Effector CD8-positive, alpha-beta T cell (primary cell): Measurements from ENCODE around the gene CHN1.

Experiments used
- DNase-seq: peaks from one replicate; lab custom pipeline; 2025; lab: John Stamatoyannopoulos, UW

The CHN1 gene

DNA sequence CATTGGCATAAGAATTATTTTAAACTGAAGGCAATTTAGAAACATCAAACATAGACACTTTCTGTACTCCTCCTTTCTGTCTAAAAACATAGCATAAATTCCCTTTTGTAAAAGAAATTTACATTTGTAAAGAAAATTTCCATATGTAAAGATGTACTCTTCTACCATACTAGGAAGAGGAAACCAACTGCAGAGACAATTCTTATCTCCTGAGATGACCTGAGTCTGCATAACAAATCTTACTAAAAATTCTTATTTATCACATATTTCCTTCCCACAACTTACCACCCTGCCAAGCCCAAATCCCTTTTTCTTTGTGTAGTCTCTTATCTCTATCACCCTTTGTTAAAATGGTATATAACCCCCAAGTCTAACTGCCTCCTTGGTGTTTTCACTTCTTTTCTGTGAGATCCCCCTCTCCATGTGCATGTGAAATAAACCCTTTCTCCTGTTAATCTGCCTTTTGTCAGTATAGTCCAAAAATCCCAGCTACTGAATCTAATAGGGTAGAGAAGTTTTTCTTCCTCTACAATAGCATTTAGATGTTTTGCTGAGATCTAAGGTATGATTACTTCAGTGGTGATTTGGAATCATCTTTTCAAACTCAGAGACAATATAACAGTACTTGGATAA, 81.0 kb downstream of the CHN1 start:
- no peak for DNase-seq

DNA sequence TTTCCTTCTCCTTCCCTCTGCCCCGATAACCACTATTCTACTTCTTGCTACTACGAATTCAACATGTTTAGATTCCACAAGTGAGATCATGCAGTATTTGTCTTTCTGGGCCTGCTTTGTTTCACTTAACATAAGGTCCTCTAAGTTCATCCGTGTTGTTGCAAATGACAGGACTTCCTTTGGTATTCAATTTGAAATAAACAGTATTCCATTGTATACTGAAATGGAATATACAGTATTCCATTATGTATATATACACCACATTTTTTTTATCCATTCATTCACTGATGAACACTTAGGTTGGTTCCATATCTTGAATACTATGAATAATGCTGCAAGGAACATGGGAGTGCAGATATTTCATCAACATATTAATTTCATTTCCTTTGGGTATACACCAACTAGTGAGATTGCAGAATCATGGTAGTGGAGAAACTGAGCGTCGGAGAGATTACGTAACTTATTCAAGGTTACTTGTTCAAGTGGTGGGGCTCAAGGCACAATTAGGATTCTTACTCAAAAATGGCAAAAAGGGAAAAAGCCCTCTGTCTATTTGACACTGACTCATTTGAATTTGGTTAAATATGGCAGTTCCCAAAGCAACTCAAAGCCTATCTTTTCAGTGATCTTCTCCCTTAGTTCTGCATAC, 85.1 kb downstream of the CHN1 start:
- DNase-seq = no peak

DNA sequence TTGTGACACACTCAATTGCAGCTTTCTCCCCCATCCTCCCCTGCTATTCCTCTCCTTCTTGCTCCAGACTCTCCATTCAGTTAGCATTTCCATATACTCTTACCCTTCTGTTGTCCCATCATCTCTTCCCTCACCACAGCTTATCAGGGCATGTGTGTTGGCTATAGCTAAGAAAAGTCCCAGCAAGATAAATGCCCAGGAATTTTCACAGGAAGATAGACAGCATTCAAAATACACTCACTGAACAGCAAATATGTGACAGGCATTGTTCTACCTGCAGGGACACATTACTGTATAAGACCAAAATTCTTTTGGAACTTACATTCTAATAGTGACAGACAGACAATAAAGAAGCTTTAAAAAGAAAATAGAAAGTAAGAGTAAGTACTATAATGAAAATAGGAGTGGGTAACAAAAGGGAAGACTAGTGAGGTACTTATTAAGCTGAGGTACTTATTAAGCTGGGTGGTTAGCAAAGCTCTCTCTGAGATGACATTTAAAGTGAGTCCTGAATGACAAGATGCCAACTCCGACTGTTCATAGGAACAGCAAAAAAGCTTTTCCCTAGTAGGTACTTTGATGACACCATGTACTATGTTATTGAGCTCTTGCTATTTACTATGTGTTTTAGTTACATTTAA, 86.2 kb downstream of the CHN1 start:
- no peak for DNase-seq

DNA sequence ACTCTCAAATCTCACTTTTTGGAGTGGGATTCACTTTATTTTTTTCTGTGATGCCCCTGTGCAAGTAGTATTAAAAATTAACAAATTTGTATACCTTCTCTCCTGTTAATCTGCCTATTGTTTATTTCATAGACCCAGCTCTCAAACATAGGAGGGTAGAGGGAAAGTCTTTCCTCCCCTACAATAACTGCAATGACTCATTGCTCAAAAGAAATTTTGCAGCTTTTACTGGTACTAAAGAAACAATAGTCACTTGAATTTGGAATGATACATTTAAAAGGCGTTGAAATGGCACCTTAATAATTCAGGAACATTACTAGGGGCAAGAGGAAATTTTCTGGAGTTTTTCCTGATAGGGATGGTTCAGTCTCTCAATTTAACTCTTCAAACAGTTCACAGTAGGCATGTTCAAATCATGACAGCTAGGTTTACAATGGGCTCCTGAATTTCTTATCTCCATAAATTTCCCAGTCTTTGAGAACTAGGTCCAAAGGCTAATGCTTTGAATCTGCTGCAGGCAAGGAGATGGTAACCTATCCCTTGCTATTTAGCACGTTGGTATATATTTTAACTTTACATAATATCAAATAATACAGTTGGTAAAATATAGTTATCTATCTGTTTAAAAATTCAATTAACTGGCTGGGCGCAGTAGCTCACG, 88.8 kb downstream of the CHN1 start:
- DNase-seq = no peak

DNA sequence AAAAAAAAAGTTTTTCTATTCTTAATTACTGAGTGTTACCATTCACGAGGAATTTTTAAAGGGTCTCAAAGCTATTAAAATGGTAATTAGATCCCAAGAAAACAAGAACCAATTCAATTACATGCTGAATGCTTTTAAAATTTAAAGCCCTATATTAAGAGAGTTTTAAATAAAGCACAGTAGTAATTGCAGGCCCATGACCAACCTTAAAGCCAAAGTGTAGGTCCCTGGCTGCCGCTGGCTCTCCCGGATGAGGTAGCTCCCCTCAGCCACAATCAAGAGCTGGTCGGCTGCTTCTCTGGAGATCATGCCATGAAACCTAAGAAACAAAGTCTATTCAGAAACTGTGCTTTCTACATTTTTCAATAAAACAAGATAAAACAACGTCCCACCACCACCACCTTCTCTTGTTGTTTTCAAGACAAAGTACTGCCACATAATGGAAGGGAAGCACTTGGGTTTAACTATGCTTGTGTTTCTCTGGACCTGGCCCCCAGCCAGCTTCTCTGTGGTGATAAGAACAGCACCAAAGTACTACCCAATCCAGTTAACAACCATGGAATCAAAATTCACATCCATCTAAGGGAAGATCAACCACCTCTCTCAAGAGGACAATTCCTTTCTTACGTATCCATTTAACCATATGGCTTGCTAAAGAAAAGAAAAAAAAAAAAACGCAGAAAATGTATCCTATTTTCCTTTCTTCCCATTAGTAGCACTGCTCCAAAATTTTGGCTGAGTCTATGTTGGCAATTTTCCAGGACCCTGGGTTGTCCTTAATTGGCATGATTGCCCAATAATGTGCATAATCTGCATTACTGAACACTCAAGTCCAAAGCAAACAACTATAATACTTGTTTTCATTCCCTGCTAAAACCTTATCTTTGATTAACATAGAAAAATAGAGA, 90.1 kb downstream of the CHN1 start:
- DNase-seq = no peak

DNA sequence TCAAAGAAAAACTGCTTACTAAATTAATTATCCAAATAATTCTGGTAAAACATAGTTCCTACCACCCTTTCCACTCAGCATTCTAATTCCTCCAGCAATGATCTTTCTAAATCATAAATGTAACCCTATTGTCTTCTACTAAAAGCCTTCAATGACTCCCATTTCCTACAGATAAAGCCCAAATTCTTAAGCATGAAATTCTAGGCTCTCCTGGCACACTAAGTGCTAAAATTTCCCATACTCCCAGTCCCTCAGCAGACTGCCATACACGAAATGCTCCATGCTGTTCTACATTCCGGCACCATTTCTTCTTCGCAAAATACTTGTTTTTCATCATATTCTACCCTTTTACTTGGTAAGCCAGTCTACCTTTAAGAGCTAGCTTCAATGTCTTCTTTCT, 96.9 kb downstream of the CHN1 start:
- DNase-seq = no peak

DNA sequence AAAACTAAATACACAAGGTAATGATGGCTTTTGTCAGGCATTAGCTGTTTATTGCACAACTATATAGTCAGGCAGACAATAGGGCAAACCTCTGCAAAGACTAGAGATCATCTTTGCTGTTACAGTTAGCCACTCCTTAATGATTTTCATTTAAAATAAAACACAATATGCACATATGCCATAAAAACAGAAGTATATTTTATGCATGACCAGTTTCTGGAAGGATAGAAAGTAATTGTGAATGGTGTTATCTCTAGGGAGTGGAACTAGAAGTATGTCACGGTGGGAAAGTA, 102.0 kb downstream of the CHN1 start:
- DNase-seq = no peak

DNA sequence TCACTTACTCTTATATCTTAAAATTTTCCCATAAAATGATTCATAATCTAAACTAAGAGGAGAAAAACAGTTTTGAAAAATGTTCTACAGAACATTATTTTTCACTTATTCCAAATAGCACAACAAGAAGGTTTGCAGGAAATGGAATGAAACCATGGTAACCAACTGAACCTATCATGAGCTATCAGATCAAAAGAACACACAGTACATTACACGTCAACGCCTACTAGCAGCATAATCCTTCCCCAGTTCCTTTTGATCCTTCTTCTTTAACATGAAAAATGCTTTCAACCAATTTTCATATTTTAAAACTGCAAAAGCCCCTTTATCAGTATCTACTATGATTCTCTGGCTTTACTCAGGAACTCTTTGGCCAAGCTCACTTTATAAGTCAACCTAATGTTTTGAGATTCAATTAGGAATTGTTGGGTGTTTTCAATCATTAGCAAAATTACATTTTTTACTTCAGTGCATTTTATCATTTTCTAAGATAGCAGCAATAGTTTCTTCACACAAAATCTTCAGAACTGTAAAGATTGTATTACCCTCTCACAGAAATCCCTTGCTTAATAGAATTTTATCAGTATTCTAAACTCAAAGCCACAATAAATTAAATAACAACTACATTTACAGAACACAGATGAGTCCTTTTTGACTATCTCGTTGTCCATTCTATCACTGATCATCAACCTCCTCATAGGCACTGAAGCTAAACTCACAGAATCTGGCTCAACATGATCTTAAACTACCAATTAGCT, 102.5 kb downstream of the CHN1 start:
- DNase-seq = no peak

DNA sequence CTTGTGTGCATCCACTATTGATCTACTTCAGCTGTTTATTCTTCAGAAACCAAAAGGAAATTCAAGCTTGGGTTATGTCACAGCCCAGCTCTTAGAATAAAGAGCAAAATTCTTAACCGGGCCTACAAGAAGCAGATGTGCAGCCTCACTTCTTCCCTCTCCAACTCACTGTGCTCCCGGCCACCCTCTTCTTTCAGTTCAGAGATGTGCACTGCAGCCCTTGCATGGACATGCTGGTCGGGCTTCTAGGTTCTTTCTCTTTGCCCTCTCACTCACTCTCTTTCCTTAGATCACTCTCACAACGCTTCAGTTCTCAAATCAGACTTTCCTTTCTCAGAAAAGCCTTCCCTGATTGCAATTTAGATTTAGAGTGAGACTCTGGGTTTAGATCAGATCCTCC, 104.1 kb downstream of the CHN1 start:
- DNase-seq = no peak

DNA sequence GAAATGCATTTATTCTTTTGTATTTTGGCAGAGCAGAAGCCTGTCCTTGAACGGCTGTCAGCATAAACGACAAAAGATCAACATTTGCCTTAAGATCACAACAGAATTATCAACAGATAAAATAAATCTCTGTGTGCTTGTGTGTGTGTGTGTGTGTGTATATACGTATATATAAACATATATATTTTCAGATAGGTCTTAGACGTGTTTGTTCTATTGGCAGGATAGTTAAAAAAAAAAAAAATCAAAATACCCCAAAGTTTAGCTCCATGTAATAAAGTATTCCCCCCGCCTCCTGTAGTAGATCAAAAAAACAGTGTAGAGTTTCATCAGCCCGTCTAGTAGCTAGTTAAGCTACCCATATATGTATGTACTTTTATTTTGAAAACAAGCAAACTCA, 107.9 kb downstream of the CHN1 start:
- DNase-seq = no peak

DNA sequence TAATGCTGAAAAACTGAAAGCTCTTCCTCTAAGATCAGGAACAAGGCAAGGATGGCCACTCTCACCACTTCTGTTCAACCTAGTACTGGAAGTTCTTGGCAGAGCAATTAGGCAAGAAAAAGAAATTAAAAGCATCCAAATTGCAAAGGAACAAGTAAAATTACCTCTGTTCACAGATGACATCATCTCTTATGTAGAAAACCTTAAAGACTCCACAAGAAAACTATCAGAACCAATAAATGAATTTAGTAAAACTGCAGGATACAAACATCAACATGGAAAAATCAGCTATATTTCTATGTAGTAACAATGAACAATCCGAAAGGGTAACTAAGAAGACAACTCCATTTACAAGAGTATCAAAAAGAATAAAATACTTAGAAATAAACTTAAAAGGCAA, 112.2 kb downstream of the CHN1 start:
- no peak for DNase-seq

DNA sequence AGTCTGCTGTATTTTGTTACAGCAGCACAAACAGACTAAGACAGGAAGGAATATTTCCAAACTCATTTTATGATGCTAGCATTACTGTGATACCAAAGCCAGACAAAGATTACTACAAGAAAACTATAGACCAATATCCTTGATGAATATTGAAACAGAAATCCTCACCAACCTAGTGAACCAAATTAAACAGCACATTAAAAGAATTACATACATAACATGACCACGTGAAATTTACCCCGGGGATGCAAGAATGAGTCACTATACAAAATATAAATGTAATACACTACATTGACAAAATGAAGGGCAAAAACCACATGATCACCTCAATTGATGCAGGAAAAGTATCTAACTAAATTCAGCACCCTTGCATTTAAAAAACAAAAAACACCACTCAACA, 112.6 kb downstream of the CHN1 start:
- DNase-seq = no peak

DNA sequence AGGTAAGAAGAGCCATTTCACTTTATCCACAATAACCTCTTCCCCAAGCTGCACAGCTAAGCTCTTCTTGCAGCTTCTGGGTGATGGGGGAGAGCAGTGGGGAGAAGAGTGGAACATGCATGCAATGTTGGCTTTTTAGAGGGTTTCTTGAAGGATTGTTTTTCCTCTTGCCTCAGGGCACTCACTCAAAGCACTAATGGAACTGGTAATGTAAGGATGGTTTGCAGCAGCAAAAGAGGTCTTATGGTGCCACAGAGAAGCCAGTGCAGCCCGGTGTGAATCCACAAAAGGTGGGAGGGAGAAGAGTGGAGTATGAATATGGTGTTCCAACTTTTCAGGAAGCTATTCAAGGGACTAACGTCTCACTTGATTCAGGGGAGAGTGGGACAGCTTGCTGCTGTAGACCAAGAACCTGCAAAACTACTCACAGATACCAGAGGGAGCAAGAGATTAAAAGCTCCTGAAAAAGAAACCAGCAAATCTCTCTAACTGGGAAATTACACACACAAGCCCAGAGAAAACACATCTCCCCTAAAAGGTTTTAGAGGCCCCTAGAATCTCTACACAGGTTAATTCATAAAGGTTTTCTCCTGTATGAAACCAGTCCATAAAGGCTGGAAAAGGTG, 116.4 kb downstream of the CHN1 start:
- DNase-seq = no peak

DNA sequence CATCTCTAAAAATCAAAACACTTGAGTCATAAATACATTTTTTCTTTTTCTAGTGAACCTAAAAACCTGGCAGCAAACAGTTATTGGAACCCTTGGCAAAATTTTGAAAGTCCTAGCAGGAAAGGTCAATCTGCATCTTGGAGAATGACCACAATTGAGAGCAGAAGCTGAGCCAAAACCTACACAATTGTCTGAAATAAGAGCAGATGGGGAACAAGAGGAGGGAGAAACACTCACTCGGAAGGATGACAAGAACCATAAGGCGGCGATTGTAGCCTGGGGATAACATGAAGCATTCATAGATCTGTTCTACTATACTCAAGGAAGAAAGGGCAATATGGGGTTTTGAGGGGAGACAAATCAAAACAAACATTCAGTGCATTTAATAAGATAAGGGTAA, 117.0 kb downstream of the CHN1 start:
- no peak for DNase-seq

DNA sequence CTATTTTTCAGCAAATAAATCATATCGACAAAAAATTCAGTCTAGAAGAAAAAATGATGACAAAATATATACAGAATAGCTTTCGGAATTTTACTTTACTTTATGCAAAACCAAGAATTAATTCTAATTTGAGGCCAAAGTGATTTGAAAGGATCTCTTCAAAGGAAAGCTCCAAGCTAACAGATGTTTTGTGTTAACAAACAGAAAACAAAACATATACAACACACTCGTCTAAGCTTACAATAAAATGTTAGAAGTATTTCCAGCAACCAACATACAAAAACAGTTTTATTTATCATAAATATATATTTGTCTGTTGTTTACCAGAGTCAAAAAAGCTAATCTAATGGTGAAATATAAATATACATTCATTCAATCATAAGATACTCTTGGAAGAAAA, 122.8 kb downstream of the CHN1 start:
- no peak for DNase-seq

DNA sequence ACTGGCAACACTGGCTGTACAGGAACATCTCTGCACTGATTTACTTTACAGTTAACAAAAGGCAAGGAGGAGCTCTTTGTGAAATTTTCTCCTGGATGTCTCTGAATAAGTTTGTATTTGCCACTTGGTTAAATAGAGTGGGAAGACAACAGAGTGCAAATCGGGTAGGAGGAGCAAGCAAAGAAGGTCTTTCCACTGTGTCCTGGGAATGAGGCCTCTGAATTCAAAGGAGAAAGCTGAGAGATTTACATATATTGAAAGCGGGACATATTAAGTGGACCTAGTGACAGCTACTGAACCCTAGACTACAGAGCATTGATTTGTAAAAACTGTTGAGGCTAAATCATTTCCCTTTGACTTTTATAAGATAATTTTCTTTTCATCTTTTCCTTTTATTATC, 123.5 kb downstream of the CHN1 start:
- DNase-seq = no peak

DNA sequence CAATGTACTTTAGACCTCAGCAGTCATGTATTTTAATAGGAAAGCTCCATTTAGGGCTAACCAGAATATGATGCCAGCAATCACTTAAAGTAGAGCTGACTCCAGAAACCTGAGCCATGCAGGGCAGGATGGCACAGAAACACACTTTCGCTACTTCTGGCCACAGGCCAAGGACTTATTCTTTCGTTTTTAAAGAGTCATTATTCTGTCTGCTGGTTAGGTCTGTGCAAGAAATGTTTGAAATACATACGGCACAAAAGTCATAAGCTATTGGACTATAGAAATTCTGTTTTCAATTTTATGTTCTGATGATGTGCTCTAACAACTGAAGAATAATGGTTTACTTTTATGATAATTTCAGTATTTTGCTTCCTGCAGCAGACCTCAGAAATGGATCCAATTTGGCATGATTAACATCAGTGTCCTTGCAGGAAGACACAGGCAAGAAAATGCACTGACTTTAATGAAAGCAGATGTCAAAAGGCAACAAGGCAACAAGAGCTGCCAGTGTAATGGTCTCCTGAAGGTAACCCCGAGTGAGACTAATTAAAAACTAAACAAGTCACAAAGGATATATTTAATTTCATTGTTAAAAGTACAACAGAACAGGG, 126.5 kb downstream of the CHN1 start:
- no peak for DNase-seq

DNA sequence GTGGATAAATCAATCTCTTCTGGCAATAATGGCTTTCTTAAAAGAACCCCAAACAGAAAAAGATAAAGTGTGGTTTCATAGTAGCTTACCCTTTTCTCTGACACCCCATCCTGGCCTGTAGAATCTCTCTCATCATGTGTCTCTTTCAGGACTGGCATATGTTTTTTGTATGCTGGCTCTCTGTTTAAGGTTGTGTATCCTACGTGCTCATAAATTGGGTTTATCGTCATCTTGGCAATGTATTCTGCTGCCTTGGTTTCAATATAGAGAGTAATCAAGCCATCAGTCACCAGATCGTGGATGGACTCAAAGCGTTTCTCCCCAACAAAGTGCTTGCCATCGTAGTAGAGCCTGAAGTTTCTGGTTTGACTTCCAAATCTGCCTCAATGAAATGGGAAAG, 127.4 kb downstream of the CHN1 start:
- DNase-seq = no peak

DNA sequence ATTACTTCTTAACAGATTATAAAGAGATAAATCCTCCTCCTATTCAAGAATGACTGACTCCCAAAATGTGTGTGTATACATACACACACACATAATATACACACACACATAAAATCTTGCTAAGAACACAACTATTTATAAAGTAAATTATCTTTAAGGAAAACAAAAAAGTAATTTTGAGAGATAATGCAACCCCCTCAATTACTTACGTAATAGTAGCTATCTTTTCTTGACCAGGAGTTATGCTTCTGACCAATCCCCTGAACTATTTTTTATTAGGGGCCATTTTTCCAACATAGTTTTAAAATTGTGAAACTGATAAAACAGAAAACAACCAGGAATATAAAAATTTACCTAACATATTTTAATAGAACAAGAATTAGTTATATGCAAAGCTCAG, 127.9 kb downstream of the CHN1 start:
- DNase-seq = no peak

DNA sequence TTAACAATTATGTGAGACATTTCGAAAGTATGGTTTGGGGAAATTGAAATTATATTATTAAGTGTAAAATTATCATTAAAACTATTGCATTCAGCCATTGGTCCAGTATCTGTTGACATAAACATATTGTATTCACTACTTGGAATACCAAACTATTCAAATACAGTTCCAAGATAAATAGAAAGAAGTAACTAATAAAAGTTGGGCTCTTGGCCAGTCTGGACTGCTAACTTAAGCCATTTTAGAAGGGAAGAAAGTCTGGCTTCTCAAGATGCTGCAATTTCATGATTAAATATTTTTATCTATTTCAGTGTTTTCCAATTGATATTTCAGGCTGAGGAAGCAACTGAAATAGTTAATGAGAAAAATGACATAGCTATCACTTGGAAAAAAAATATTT, 131.1 kb downstream of the CHN1 start:
- DNase-seq = no peak

DNA sequence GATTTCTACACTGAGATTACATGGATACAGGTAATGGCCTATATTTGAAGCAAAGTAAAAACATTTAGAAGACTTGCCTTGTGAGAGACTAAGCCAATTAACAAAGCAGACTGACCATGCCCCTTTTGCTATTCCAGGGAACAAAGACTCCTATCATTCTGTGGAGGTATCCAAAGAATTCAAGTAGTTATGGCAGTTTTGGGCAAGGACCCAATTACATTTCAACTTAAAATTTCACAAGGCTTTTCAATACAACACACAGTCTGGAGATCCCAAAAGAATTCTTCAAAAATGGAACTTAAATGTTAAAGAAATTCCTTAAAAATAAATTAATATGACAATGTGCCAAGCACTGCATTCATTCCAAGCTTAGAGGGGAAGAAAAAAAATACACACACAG, 131.7 kb downstream of the CHN1 start:
- no peak for DNase-seq
